AG20443 (cell line): ENCODE data around the gene CKLF.
"Not testable (repeated sequence)": the region's sequence is repeated elsewhere in the genome, so short reads cannot be mapped to it uniquely, and the experiment has no call there.

Experiments
- DNase-seq: peaks from one replicate; pipeline ENCODE4 v3.0.0; 2012; ENCODE audit warnings: low spot score, mixed read lengths

CKLF gene

DNA sequence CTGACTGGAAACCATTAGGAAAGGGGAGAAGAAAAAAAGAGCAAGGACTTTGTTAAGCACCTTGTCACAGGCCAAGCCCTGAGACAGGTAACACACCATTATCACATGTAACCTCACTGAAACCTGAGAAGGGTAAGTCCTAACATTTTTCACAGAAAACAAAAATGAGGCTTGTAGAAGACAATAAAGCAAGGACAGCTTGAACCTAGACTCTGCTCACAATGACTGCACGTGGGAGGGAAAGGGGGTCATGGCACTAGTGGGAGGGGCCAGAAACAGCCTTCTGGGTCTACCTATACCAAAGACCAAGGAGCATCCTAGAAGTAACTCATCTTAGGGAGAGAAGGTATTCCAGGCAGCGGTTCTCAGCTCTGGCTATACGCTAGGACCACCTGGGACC is 10.0 kb upstream of the CKLF start:
- no peak for DNase-seq

DNA sequence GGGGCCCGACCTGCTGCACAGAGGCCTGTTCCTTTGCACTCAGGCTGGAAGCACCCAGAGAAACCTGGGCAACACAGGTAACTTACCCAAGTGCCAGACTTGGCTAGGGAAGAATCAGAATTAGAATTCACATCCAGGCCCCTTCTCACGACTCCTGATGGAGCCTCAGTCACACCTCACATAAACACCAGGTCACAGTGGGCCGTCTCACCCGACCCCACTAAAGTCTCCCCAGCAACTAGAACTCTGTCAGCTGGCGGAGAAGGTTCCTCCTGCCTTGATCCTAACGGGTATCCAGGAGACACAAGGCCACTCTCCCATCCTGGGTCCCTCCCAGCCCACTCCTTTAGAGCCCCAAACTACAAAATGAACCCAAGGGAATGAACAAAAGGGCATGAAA is 8.8 kb upstream of the CKLF start:
- DNase-seq, result no peak

DNA sequence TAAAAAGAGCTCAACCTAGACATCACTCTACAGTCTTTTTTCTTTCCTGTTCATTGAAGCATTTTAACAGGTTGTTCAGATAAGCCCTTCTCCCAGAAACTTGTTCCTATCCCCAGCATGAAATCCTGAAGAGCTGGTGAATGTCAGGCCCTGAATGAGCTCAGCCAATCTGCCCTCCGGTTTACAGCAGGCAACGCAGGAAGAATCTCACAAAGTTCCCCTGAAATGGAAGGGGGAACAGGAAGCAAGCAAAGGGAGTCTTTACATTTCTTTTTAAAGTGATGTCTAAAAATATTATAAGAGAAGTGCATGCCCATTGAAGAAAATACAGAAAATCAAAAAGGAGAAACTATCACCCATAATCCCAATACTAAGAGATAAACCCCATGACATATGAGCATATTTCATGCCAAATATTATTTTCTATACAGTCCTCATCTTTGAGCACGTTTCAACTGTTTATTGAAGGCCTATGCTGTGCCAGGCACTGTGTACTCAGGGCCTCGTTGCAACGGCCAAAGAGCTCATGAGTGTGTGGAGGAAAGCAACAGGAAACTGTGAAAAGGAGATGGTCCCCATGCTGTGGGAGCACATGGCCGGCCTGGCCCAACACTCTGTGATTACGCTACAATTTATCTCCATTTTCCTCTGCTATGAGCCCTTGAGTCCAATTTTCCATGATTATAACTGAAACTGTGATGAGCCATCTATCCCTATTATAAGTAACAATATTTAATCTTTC is 8.2 kb upstream of the CKLF start:
- no peak for DNase-seq

DNA sequence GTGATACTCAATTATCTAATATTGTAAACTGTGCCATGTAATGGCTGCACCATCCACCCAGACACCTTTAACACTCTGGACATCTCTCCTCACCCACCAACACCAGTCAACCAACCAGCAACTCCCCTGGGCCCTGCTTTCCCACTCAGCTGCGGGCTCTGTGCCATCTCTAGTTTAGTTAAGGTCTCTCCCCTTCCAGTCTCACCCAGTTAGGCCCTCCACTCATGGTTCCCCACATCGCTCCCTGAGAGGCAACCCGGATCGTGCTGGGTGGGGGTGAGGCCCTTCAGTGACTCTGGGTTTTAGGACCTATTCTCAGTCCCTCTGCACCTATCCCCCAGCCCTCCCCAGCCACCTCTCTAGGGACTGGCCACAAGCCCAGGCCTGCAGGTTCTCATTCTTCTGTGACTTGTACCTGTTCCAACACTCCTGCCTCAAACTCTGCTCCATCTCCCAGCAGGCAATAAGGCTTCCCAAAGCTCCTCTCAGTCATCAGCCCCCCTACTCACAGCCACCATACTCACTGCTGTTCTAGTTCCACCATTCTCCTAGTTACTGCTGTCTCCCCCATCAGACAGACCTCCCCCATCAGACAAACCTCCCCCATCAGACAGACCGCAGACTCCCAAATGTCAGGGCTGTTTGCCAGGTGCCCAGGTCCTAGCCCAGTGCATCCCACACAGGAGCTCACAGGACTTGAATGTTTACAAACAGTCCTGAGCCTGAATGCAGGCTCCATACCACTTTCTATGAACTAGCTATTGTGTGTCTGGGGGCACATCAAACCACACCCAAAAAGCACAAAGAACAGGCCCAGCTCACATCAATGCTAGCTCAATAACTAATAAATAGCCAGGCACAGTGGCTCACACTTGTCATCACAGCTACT is 5.0 kb upstream of the CKLF start:
- no peak for DNase-seq

DNA sequence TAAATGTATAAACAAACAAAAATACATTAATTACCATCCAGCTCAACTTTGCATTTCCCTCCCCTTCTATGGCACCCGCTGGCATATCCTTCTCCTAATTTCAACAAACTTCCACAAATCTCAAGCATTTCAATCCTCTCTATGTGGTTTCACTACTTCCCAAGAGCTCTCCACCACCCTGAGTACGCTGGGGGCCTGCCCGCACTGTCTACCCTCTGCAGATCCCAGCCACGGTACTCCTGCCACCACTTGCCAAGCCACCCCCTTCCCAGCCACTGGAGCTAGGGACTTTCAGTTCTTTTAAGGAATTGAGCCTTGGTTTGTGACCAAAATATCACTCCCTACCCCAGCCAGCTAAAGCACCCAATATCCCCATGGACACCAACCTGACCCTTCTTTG is 4.3 kb upstream of the CKLF start:
- no peak for DNase-seq

DNA sequence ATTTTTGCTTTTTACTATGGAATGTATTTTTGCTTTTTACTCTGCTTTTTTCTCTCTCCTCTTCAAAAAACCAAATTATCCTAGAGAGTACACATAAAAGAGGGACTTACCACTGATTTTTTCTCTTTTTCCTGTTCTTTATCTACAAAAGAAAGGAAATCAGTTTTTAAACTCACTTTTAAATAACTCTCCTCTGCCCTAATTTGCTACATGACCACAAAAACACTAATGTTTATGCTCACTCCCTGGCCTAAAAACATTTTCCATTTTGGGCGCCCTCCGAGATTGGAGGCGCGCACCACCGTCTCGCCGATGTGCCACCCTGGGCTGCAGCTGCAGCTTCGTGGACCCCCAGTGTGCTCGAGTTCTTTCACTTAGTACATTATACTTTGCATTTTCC is 3.5 kb upstream of the CKLF start:
- DNase-seq, result no peak

DNA sequence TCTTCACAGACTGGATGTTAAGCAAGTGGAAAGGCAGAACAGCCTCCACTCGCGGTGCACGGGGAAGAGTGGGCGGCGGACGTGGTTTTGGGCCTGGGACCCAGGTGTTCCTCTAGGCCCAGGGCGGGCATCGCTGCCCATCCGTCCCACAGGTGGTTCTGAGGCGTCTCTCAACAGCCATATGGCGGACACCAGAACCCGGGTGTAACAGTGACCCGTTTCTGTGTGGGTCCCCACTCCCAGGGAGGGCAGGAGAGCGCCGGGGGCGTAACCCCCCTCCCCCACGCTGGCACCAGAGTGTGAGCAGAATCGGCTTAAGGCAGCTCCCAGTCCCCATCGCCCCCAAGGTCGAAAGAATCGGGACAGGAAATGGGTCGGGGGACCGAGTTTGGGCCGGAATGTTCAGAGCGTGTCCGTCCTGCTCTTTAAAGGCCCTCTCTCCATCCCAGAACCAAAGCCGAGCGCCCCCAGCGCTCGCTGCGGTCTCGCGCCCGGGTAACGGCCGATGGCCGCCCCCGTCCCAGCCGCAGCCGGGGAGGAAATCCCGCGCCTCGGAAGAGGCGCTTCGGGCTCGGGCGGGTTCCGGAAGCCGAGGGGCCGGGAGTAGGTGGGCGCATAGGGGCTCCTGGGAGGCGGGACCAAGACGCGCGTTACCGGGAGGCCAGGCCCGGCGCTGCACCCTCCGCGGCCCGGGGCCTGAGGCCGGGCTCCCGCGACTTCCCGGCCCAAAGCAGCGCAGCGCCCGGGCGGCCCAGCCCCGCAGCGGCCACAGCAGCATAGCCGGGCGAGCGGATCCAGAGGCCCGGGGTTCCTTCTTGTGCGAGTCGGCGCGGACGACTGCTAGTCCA is 2.9 kb upstream of the CKLF start, which contains the start of gene TK2:
Gene TK2 (minus strand): TSS at position 839 of the 848 bp plus-strand sequence. CDS start 61 bp downstream, at position 778.
- peak; percentile 92 for DNase-seq

- DNase-seq, result peak; percentile 27
Measured at GRCh38 chr16:66551348-66551759, 1.0 kb upstream of the CKLF start.

DNA sequence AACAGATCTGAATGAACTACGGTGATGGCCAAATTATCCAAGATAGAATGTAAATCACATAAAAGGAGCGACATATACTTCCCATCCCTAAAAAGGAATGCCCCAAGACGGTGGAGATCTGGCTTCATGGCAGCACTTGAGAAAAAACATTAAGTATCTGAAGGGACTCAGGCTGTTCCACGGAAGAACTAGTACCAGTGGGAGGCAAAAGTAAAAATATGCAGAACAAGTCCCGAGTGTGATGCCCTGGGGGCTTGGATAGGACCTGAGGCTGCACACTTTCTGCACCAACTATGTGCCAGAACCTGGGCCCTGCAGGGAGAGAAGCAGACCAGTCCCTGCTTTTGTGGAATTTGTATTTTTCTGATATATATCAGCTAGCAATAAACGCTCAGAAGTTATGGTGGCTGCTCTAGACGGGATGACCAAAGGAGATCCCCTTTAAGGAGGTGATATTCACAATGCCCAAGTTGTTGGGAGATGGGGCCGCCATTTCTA is 539 bp upstream of the CKLF start:
- DNase-seq, result no peak

GRCh38 chr16:66553223-66553622 is 847 bp downstream of the CKLF start:
- peak; percentile 16 for DNase-seq

DNA sequence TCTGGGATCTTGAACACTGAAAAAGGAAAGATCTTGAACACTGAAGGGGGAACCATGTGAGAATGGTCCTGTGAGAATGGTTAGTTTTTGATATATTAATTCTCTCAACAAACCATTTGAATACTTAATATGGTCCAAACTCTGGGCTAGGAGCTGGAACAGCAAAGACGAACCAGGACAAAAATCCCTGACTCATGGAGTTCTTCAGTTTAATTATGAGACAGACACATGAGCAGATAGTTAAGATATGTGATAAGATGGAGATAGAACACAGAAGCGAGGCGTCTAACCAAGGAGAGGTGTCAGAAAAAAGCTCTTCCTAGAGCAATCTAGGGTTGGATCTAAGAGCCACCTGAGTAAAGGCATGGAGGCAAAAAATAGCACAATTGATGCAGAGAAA is 1.6 kb downstream of the CKLF start:
- no peak for DNase-seq

DNA sequence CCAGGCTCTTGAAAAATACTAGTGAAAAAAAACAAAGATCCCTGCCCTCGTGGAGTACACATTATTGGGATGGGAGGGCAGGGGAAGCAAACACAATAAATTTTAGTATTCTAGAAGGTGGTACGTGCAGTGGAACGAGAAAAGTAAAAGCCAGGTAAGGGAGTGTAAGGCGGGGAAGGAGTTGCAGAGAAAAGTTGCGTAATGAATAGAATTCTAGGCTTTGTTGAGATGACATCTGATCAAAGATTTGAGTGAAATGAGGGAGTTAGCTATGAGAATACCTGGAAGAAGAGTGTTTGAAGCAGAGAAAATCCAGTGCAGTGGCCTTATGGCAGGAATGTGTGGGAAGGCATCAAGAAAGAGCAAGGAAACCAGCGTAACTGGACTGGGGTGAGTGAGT is 2.1 kb downstream of the CKLF start:
- no peak for DNase-seq

DNA sequence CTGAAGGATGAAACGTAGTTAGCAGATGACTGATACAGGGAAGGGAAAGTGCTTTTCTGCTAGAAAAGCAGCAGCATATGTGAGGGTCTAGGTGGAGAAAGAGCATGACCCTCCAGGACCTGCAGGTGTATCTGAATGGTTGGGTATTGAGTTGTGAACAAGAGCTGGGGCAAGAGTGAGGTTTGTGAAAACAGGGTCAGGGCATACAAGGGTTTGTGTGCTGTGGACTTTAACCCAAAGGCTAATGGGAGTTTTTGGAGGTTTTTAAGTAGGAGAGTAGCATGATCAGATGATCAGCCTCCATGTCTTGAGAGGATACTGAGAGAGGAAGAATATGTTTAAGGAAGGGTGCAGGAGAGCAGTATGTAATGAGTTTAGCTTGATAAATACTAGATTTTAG is 7.7 kb downstream of the CKLF start:
- no peak for DNase-seq

DNA sequence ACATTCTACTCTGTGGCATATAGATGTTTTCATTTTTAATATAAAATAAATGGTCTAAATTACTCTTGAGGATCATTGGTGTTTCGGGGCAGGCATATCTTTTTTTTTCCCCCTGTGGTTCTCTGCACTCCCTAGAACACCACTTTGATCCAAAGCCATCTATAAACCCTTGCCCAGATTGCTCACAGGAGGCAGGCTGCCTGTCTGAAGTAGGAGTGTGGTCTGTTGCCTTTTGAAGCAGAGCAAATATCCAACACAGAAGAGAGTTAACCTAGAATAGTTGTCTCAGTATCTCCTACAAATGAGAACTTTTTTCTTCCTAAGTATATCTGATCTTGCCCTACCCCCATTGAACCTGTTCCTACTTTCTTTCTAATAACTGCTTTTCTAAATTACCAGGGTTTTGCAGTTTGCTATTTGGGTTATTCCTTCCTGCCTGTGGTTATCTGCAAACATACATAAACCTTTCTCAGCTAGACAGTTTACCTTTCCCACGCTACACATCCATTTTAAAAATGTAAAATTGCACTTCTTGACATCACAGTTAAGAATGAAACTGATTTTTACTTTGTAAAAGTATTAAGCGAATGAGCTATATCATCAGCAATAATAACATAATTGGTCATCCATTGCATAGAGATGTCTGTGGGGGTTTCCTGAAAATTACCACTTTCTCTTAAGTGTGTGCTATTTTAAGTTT is 9.2 kb downstream of the CKLF start:
- DNase-seq, result no peak

DNA sequence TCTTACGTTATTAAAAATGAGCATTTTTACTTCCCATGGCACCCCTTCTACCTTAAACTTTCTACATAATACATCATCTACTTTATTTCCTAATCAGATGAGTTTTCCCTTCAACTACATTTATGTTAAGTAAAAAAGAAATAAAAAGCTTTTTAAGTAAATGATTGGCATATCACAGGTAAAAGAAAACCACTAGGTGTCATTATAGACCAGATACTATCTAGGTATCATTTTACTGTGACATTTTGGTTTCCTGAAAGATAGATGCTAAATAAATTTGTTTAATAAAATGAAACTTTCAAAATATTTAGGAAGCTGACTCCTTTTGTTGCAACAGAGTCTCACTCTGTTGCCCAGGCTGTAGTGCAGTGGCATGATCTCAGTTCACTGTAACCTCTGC is 10.0 kb downstream of the CKLF start:
- DNase-seq, result no peak

DNA sequence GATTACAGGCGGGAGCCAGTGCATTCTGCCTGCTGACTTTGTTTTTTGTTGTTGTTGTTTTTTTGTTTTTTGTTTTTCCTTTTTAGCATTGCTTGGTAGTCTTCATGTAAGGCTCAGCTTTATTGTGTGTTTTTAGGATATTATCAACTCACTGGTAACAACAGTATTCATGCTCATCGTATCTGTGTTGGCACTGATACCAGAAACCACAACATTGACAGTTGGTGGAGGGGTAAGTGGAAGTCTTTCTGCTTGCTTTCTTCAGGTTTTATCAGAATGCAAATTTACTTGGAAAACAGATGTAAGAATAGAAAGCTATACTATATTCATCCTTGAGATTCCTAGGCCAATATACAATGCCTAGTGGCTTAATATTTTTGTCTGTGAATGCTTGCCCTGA is 10.6 kb downstream of the CKLF start:
- DNase-seq, result no peak

GRCh38 chr16:66563574-66564334 is 11.4 kb downstream of the CKLF start:
- no peak for DNase-seq

- no peak for DNase-seq
Measured at GRCh38 chr16:66566051-66566901, 13.9 kb downstream of the CKLF start, which contains the start of gene CMTM1. Gene CMTM1 (plus strand): TSS chr16:66566439. CDS start chr16:66566514, 75 bp downstream.

GRCh38 chr16:66567270-66567669 is 14.9 kb downstream of the CKLF start:
- not testable (repeated sequence) for DNase-seq

- no peak for DNase-seq
Measured at GRCh38 chr16:66568355-66568754, 16.0 kb downstream of the CKLF start.
